ENCODE data around the gene FOXO4. TPM values are rescaled to one million over a fixed set of nuclear protein-coding genes. Genes with fewer than 3 reads are reported as not detected.

The FOXO4 gene
- total RNA-seq, 1 experiment from 2014 or later = 14.7 TPM

DNA sequence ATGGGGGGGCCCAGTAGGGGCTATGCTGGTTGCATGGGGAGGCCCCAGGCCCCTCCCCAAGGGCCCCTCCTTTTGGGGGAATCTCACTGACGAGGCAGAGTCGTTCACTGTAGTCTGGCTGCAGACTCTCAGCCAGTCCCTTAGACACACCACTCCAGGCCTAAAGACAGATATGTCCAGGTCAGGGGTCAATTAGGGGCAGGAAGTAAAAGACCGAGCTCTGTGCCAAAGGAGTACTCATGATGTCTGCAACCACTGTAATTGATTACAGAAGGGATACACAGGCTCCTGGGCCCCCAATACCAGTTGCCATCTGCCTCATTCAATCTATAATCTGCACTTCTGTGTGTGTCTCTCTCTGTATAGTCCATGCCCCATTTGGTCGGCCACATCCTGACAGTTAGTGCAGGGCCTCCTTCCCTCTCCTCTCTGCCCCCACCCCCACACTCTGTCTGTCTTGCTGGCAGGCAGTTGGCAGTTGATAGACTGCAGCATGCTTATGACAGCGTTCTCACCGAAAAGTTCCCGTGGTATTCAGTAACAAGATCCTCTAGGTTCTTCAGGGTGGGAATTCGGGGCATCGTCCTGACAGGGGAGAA is 12.2 kb downstream of the FOXO4 start:
- Histone ChIP-seq H3K79me2 (ENCODE audit: insufficient read depth, low read length) (no peaks in the 10 kb centered on the region), H3K4me2 (ENCODE audit: low read length) (no peak overlapping the region), H3K4me3 (replicated peaks in 1 of 2; ENCODE audit: low read depth in 1 of 2, low read length in 2 of 2) (no peak overlapping the region), H3K9me3 (ENCODE audit: control insufficient read depth in 1 of 2, insufficient read depth in 1 of 2, low read depth in 1 of 2, low read length in 2 of 2) (no peaks in the 10 kb centered on the region), H3K27me3 (ENCODE audit: insufficient read depth, low read length) (no peaks in the 10 kb centered on the region), H3K9ac (ENCODE audit: low read length) (no peak overlapping the region), H3K4me1 (ENCODE audit: control insufficient read depth in 1 of 2, insufficient read depth in 2 of 2, low read length in 2 of 2) (peaks cover 0 to 3% of the 10 kb centered on the region in 2 experiments; a peak in 1 of 4 replicates), H3K27ac (ENCODE audit: low read depth, low read length) (no peak overlapping the region), H3K36me3 (ENCODE audit: control insufficient read depth in 1 of 2, insufficient read depth in 2 of 2, low read length in 2 of 2) (no peaks in the 10 kb centered on the region), H4K20me1 (ENCODE audit: insufficient read depth) (no peaks in the 10 kb centered on the region), H2AFZ (ENCODE audit: low read depth, low read length, poor library complexity, severe bottlenecking) (no peak overlapping the region), H3K9me2 (ENCODE audit: insufficient read depth) (no peaks in the 10 kb centered on the region)
- intact Hi-C loops (cut with micrococcal nuclease) = no loop called here
- no peak for DNase-seq (ENCODE audit: low read depth, low spot score)
- ChIA-PET RAD21 (ENCODE audit: low non-redundant PET in 1 of 2, low total read pairs in 2 of 2, uncharacterized antibody in 2 of 2, unreplicated experiment in 2 of 2) (no interaction called here), CTCF (no interaction called here), POLR2A (no interaction called here)
- ATAC-seq = no peak
- TF ChIP-seq ZFX (IDR thresholded peaks at IDR 0.05) = no peak
- TF ChIP-seq, protein P1, sequence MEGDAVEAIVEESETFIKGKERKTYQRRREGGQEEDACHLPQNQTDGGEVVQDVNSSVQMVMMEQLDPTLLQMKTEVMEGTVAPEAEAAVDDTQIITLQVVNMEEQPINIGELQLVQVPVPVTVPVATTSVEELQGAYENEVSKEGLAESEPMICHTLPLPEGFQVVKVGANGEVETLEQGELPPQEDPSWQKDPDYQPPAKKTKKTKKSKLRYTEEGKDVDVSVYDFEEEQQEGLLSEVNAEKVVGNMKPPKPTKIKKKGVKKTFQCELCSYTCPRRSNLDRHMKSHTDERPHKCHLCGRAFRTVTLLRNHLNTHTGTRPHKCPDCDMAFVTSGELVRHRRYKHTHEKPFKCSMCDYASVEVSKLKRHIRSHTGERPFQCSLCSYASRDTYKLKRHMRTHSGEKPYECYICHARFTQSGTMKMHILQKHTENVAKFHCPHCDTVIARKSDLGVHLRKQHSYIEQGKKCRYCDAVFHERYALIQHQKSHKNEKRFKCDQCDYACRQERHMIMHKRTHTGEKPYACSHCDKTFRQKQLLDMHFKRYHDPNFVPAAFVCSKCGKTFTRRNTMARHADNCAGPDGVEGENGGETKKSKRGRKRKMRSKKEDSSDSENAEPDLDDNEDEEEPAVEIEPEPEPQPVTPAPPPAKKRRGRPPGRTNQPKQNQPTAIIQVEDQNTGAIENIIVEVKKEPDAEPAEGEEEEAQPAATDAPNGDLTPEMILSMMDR (IDR thresholded peaks at IDR 0.05 in 2 of 3, conservative IDR thresholded peaks at IDR 0.05 in 1 of 3; ENCODE audit: borderline replicate concordance in 1 of 3, insufficient read depth in 1 of 3, low read depth in 2 of 3, low read length in 2 of 3) = no peak
- TF ChIP-seq FOSL1 (IDR thresholded peaks at IDR 0.05; ENCODE audit: low read depth) = no peak
- no peak for TF ChIP-seq YY1 (IDR thresholded peaks at IDR 0.05; ENCODE audit: extremely low read depth, insufficient replicate concordance, low read depth, low read length)
- TF ChIP-seq ZNF274 (IDR thresholded peaks at IDR 0.05; ENCODE audit: low read depth, low read length) = no peak
- no TSS peak for BruUV-seq (replicated peaks)

DNA sequence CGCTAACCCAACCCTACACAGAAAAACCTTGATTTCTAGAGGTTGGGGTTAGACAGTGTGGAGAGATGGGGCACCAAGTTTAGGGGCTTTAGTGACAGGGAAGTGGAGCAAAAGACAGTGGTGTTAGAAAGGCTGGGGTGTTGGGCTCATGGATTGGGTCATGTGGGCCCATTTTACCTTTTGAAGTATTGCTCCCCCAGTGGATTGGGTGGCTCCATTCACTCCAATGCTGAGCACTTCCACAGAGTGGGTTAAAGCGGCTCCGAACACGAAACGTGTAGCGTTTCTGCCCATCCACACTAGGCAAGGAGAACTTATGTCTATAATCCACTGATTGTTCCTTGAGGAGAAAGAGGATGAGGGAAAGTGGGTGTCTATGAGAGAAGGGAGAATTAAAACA is 13.4 kb downstream of the FOXO4 start:
- no peaks in the 10 kb centered on the region for H4K20me1 ChIP-seq (ENCODE audit: insufficient read depth)
- DNase-seq (ENCODE audit: low read depth, low spot score) (no peak), ATAC-seq (no peak)
- no peaks in the 10 kb centered on the region for H3K36me3 ChIP-seq (ENCODE audit: control insufficient read depth in 1 of 2, insufficient read depth in 2 of 2, low read length in 2 of 2)
- H3K4me2 ChIP-seq (ENCODE audit: low read length) = no peak overlapping the region
- no TSS peak for BruUV-seq (replicated peaks)
- no peak overlapping the region for H2AFZ ChIP-seq (ENCODE audit: low read depth, low read length, poor library complexity, severe bottlenecking)
- RAD21 ChIA-PET (ENCODE audit: low non-redundant PET in 1 of 2, low total read pairs in 2 of 2, uncharacterized antibody in 2 of 2, unreplicated experiment in 2 of 2) = no interaction called here
- CTCF ChIA-PET = no interaction called here
- no peaks in the 10 kb centered on the region for H3K27me3 ChIP-seq (ENCODE audit: insufficient read depth, low read length)
- no peak overlapping the region for H3K27ac ChIP-seq (ENCODE audit: low read depth, low read length)
- no peak overlapping the region for H3K9ac ChIP-seq (ENCODE audit: low read length)
- POLR2A ChIA-PET = no interaction called here
- H3K9me3 ChIP-seq (ENCODE audit: control insufficient read depth in 1 of 2, insufficient read depth in 1 of 2, low read depth in 1 of 2, low read length in 2 of 2) = no peaks in the 10 kb centered on the region
- peaks cover 0 to 3% of the 10 kb centered on the region in 2 experiments; a peak in 1 of 4 replicates for H3K4me1 ChIP-seq (ENCODE audit: control insufficient read depth in 1 of 2, insufficient read depth in 2 of 2, low read length in 2 of 2)
- no peaks in the 10 kb centered on the region for H3K79me2 ChIP-seq (ENCODE audit: insufficient read depth, low read length)
- no peak overlapping the region for H3K4me3 ChIP-seq (replicated peaks in 1 of 2; ENCODE audit: low read depth in 1 of 2, low read length in 2 of 2)
- intact Hi-C loops (cut with micrococcal nuclease) = no loop called here
- no peaks in the 10 kb centered on the region for H3K9me2 ChIP-seq (ENCODE audit: insufficient read depth)
- TF ChIP-seq EZH2phosphoT487 (IDR thresholded peaks at IDR 0.05; ENCODE audit: borderline replicate concordance) = no peak
- TF ChIP-seq, protein P1 (IDR thresholded peaks at IDR 0.05 in 2 of 3, conservative IDR thresholded peaks at IDR 0.05 in 1 of 3; ENCODE audit: borderline replicate concordance in 1 of 3, insufficient read depth in 1 of 3, low read depth in 2 of 3, low read length in 2 of 3) = no peak
- no peak for TF ChIP-seq RAD21 (IDR thresholded peaks at IDR 0.05; ENCODE audit: low read depth)
- TF ChIP-seq, protein P2, sequence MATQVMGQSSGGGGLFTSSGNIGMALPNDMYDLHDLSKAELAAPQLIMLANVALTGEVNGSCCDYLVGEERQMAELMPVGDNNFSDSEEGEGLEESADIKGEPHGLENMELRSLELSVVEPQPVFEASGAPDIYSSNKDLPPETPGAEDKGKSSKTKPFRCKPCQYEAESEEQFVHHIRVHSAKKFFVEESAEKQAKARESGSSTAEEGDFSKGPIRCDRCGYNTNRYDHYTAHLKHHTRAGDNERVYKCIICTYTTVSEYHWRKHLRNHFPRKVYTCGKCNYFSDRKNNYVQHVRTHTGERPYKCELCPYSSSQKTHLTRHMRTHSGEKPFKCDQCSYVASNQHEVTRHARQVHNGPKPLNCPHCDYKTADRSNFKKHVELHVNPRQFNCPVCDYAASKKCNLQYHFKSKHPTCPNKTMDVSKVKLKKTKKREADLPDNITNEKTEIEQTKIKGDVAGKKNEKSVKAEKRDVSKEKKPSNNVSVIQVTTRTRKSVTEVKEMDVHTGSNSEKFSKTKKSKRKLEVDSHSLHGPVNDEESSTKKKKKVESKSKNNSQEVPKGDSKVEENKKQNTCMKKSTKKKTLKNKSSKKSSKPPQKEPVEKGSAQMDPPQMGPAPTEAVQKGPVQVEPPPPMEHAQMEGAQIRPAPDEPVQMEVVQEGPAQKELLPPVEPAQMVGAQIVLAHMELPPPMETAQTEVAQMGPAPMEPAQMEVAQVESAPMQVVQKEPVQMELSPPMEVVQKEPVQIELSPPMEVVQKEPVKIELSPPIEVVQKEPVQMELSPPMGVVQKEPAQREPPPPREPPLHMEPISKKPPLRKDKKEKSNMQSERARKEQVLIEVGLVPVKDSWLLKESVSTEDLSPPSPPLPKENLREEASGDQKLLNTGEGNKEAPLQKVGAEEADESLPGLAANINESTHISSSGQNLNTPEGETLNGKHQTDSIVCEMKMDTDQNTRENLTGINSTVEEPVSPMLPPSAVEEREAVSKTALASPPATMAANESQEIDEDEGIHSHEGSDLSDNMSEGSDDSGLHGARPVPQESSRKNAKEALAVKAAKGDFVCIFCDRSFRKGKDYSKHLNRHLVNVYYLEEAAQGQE (IDR thresholded peaks at IDR 0.05; ENCODE audit: low read depth) = no peak
- no peak for TF ChIP-seq ZNF274 (IDR thresholded peaks at IDR 0.05; ENCODE audit: low read depth, low read length)
- TF ChIP-seq EGR1 (IDR thresholded peaks at IDR 0.05; ENCODE audit: low read depth) = no peak
- TF ChIP-seq, protein P3, sequence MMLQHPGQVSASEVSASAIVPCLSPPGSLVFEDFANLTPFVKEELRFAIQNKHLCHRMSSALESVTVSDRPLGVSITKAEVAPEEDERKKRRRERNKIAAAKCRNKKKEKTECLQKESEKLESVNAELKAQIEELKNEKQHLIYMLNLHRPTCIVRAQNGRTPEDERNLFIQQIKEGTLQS (IDR thresholded peaks at IDR 0.05) = no peak
- TF ChIP-seq CEBPB (IDR thresholded peaks at IDR 0.05; ENCODE audit: low read depth) = no peak
- no peak for TF ChIP-seq JUND (IDR thresholded peaks at IDR 0.05)
